ACC112 (cell line): ENCODE data around the gene MOGAT2.

ENCODE experiments used
- H2AFZ ChIP-seq: fragments of 200-600 bp; sonication (generic); one replicate; pipeline ENCODE4 v1.6.0; 2017; ENCODE audit warnings: antibody characterized with exemption, low read length; ENCODE audit not compliant: unreplicated experiment
- H3K27ac ChIP-seq: fragments of 200-600 bp; sonication (generic); 2 replicates; pipeline ENCODE4 v1.5.1; 2014; ENCODE audit warnings: low read depth, mild to moderate bottlenecking, antibody characterized with exemption, low read length, moderate library complexity
- H3K27me3 ChIP-seq: fragments of 200-600 bp; sonication (generic); 2 replicates; pipeline ENCODE4 v1.6.1; 2014; ENCODE audit warnings: mild to moderate bottlenecking, antibody characterized with exemption, low read length, moderate library complexity, mixed read lengths; ENCODE audit not compliant: insufficient read depth
- H3K36me3 ChIP-seq: fragments of 200-600 bp; sonication (generic); 2 replicates; pipeline ENCODE4 v1.6.1; 2016; ENCODE audit warnings: mild to moderate bottlenecking, antibody characterized with exemption, low read length, moderate library complexity, mixed read lengths; ENCODE audit not compliant: insufficient read depth
- H3K4me1 ChIP-seq: fragments of 200-600 bp; sonication (generic); one replicate; pipeline ENCODE4 v1.6.1; 2016; ENCODE audit warnings: low read length, mixed read lengths; ENCODE audit not compliant: insufficient read depth, unreplicated experiment, control insufficient read depth
- H3K4me3 ChIP-seq: fragments of 200-600 bp; sonication (generic); 2 replicates; pipeline ENCODE4 v1.5.1; 2014; ENCODE audit warnings: mild to moderate bottlenecking, low read depth, low read length
- H3K79me2 ChIP-seq: fragments of 200-600 bp; sonication (generic); one replicate; pipeline ENCODE4 v1.6.0; 2016; ENCODE audit warnings: low read length; ENCODE audit not compliant: control insufficient read depth, unreplicated experiment, insufficient read depth

Gene MOGAT2

DNA sequence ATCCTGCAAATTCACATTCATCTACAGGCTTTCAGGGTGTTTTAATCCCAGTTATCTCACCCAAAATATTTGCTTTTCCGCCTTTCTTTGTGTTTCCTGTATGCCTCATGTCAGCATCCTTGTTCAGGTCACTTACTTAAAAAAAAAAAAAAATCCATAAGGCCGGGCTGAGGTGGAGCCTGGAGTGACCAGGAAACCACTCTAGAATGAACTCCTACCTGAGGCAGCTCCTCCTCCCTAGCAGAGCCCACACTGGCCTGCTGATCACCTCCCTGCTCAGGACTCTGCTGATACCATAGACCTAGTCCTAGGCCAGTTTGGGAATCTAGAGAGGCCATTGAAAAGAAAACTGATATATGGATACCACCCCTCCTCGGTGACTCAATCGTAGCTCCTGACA, 42.2 kb downstream of the MOGAT2 start:
- H3K36me3 ChIP-seq: no peaks in the 10 kb centered on the region
- H3K27me3 ChIP-seq: no peaks in the 10 kb centered on the region
- no peak overlapping the region for H3K4me3 ChIP-seq
- H2AFZ ChIP-seq: no peak overlapping the region
- H3K79me2 ChIP-seq: no peaks in the 10 kb centered on the region
- no peak overlapping the region for H3K27ac ChIP-seq
- peaks cover 26% of the 10 kb centered on the region for H3K4me1 ChIP-seq

DNA sequence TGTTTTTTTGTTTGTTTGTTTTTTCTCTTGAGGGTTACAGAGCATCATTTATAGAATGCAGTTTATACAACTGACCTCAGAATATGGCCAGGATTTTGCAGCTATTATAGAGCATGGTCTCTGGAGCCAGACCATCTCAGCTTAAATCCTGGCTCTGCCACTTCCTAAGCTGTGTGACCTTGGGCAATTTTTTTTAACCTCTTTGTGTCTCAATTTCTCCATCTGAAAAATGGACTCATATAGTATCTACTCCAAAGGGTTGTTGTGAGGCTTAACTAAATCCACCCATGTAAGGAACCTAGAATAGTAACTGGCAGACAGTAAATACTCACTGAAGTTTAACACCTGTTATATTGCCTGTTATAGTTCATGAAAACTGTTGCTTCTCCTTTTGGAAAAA, 42.6 kb downstream of the MOGAT2 start:
- Histone ChIP-seq H2AFZ (no peak overlapping the region), H3K27ac (no peak overlapping the region), H3K36me3 (no peaks in the 10 kb centered on the region), H3K27me3 (no peaks in the 10 kb centered on the region), H3K4me1 (peaks cover 26% of the 10 kb centered on the region), H3K4me3 (no peak overlapping the region), H3K79me2 (no peaks in the 10 kb centered on the region)

DNA sequence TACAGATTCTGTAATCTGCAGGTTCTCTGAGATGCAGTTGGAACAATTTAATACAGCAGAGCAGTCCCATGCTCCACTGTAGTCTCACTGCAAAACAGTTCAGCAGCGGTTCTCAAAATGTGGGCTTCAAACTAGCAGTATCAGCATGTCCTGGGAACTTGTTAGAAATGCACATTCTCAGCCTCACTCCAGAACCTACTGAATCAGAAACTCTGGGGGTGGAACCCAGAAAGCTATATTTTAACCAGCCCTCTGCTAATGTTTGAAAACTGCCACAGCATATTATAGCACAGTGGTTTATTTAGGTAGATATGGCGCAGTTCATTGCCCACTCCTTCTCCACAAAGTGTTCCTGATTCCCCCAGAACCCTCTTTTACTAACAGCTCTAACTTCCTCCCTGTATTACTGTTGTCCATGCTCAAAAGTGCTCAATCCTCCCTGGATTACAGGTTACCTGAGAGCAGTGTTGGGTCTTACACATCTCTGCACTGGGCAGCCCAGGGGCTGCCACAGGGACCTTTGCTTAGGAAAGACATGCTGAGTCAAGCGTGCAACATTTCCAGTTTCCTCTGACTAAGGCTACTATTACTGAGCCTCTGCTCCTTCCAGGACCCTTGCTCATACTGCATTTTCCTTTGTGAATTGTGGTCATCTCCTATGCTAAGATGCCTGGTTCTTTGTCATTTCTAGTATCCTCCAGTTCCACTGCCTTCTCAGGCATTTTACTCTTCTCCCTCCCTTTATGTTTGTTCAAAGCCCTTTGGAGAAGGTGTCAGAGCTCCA, 43.3 kb downstream of the MOGAT2 start:
- no peak overlapping the region for H2AFZ ChIP-seq
- peaks cover 26% of the 10 kb centered on the region for H3K4me1 ChIP-seq
- no peaks in the 10 kb centered on the region for H3K36me3 ChIP-seq
- no peaks in the 10 kb centered on the region for H3K27me3 ChIP-seq
- H3K4me3 ChIP-seq: 0 out of 2 replicates have a peak overlapping the region, but pooled peaks have one; percentile 30
- H3K27ac ChIP-seq: peak overlapping the region; percentile 63
- no peaks in the 10 kb centered on the region for H3K79me2 ChIP-seq

DNA sequence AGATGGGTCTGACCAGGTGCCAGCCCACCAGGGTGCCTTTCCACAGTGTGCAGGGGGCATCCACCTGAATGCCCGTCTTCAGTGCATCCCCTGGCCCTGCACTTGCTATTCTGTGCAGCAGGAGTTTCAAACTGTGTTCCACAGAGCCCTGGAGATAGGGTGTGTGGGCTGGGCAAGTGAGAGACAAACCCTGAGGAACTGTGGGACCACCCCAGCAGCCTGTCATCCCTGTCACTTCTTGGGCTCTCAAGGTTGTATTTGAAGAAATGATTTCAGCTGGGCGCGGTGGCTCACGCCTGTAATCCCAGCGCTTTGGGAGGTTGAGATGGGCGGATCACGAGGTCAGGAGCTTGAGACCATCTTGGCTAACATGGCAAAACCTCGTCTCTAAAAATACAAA, 44.5 kb downstream of the MOGAT2 start:
- Histone ChIP-seq H2AFZ (no peak overlapping the region), H3K27me3 (no peaks in the 10 kb centered on the region), H3K4me1 (peaks cover 26% of the 10 kb centered on the region), H3K27ac (no peak overlapping the region), H3K36me3 (no peaks in the 10 kb centered on the region), H3K79me2 (no peaks in the 10 kb centered on the region), H3K4me3 (no peak overlapping the region)

DNA sequence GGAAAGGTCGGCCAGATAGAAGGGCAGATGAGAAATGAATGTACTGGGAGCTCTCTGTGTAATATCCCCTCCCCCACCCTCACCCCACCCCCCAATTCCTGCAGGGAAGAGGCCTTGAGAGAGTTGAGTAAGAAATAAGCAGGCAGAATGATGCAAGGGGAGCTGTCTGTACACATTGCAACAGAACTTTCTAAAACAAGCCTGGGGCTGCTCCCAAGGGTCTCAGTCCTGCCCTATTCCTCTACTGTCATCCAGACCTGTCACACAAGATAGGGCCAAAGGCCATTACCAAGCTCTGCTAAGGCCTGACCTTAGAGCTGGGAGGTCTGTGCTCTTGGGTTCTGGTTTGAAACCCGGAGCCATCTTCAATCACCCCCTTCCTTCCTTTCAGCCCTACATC, 45.2 kb downstream of the MOGAT2 start:
- H3K79me2 ChIP-seq: no peaks in the 10 kb centered on the region
- no peaks in the 10 kb centered on the region for H3K36me3 ChIP-seq
- H3K4me3 ChIP-seq: no peak overlapping the region
- H3K4me1 ChIP-seq: peaks cover 26% of the 10 kb centered on the region
- peak overlapping the region; percentile 14; the same call in 1 of the 2 replicates for H3K27ac ChIP-seq
- H2AFZ ChIP-seq: no peak overlapping the region
- no peaks in the 10 kb centered on the region for H3K27me3 ChIP-seq

DNA sequence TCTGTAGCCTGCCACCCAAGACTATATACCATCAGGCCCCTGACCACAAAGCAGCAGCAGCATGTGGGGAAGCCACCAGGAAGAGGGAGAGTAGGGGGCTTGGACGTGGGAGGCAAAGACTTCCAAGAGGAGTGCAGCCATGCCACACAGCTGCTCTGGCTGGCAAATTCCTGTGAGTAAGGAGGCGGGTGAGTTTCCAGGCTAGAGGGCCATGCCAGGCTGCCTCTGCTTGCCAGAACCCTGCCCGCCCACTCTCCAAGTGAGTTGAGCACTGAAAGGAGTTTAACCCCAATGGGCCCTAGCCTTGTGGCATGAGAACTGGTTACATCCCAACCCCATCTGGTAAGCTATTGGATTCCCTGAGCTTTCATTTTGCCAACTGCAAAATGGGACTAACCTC, 46.2 kb downstream of the MOGAT2 start:
- Histone ChIP-seq H3K36me3 (no peaks in the 10 kb centered on the region), H3K27me3 (no peaks in the 10 kb centered on the region), H3K4me1 (peaks cover 26% of the 10 kb centered on the region)

DNA sequence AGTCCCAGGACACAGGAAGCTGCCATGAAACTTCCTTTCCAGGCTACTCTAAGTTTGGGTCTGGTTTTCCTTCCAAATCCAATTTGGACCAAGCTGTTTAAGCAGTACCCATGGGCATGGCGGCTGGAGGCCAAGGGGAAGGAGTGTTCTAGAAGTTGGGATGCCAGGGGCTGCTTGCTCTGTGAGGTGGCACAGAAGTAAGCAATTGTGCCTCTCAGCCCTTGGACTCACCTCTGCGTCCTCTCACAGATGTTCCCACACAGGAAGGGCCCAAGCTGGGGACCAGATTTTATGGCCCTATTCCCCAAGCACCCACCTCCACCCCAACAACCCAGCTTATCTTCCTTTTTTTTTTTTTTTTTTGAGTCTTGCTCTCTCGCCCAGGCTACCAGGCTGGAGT, 47.5 kb downstream of the MOGAT2 start:
- peaks cover 36% of the 10 kb centered on the region for H3K4me1 ChIP-seq
- H3K27me3 ChIP-seq: no peaks in the 10 kb centered on the region

More for the DNA sequence above, 46.2 kb downstream of the MOGAT2 start:
- Histone ChIP-seq H2AFZ (no peak overlapping the region), H3K4me3 (no peak overlapping the region), H3K79me2 (no peaks in the 10 kb centered on the region), H3K27ac (no peak overlapping the region)

DNA sequence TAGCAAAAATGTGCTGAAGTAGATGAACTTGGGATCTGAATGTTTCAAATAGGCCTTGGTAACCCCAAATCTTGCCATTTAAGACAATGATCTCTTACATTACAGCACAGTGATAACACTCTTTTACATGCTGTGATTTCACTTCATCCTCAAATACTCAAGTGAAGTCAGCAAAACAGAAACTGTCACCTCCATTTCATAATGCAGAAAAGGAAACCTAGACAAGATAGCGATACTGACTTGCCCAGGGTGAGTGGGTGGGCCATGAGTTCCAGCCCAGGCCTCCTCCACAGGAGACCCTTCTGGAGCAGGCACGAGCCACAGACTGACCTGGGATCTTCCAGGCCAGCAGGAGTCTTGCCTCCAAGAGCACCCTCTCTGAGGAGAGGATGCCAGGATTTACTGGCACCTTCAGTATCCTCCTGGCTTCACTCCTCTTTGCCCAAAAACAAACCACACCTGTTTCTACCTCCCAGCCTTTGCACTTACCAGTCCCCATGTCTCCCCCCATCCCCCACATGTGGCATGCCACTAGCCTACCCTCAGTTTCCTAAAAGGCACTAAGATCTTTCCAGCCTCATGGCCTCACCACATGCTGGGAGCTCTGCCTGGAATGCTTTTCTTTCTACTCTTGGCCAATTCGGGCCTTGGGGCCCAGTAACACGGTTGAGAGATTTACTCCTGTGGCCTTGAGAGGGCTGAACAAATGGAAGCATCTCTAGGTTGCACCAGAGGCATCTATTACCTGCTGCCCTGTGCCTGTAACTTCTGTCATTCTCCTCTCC, 49.0 kb downstream of the MOGAT2 start:
- Histone ChIP-seq H2AFZ (no peak overlapping the region), H3K36me3 (no peaks in the 10 kb centered on the region), H3K27me3 (no peaks in the 10 kb centered on the region)

More for the DNA sequence above, 47.5 kb downstream of the MOGAT2 start:
- H3K27ac ChIP-seq: no peak overlapping the region
- H2AFZ ChIP-seq: no peak overlapping the region
- H3K36me3 ChIP-seq: no peaks in the 10 kb centered on the region
- H3K79me2 ChIP-seq: peaks cover 3% of the 10 kb centered on the region
- H3K4me3 ChIP-seq: no peak overlapping the region

DNA sequence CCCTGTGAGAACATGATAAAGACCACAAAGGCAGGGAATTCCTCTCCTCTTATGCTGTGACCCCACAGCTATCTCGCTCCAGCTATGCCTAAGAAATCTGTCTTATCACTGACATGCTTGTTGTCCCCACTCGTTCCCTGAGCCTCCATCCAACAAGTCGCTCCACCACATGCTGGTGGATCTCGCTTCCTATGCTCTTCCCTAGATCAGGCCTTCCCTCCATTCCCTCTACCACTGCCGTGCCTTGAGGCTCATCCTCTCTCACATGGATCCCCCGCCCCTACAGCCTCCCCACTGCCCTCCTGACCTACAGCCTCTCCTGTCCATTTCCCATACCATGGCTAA, 49.6 kb downstream of the MOGAT2 start:
- H3K36me3 ChIP-seq: no peaks in the 10 kb centered on the region
- peaks cover 3% of the 10 kb centered on the region for H3K79me2 ChIP-seq
- no peak overlapping the region for H2AFZ ChIP-seq
- no peak overlapping the region for H3K4me3 ChIP-seq
- peaks cover 34% of the 10 kb centered on the region for H3K4me1 ChIP-seq
- H3K27ac ChIP-seq: no peak overlapping the region
- no peaks in the 10 kb centered on the region for H3K27me3 ChIP-seq

More for the DNA sequence above, 49.0 kb downstream of the MOGAT2 start:
- Histone ChIP-seq H3K4me3 (no peak overlapping the region), H3K4me1 (peaks cover 34% of the 10 kb centered on the region), H3K27ac (no peak overlapping the region), H3K79me2 (peaks cover 3% of the 10 kb centered on the region)

DNA sequence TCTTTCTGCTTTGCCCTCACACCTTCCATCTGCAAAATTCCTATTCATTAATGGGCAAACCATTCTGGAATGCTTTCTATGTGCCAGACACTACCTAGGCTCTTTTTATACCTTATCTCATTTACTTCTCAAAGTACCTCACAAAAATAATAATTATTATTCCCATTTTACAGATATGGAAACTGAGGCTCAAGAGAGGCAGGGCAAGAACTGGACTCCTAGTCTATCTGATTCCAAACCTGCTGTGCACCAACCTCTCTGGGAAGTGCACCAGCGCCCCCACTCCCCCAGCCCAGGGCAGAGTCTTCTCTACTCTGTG, 50.1 kb downstream of the MOGAT2 start:
- H3K36me3 ChIP-seq: no peaks in the 10 kb centered on the region
- H3K4me1 ChIP-seq: peaks cover 36% of the 10 kb centered on the region
- H3K79me2 ChIP-seq: peaks cover 3% of the 10 kb centered on the region
- no peak overlapping the region for H3K27ac ChIP-seq
- no peaks in the 10 kb centered on the region for H3K27me3 ChIP-seq
- H2AFZ ChIP-seq: peak overlapping the region; percentile 72
- H3K4me3 ChIP-seq: peak overlapping the region; percentile 88
